ENCODE results near the gene TSEN15. TPM values are rescaled to one million over a fixed set of nuclear protein-coding genes. Genes with fewer than 3 reads are reported as not detected.

The TSEN15 gene
- total RNA-seq, 1 donor from 2014 or later = 14.3 TPM

- TF ChIP-seq CTCF (IDR thresholded peaks at IDR 0.05) = no peak
- Histone ChIP-seq H3K27ac (no peak overlapping the region), H3K27me3 (no peaks in the 10 kb centered on the region), H3K4me1 (peaks cover 0 to 2% of the 10 kb centered on the region in 2 donors), H3K36me3 (no peaks in the 10 kb centered on the region), H3K9me3 (no peaks in the 10 kb centered on the region), H3K4me3 (no peak overlapping the region)
- DNase-seq (ENCODE audit: low spot score in 2 of 2) = no peak
- intact Hi-C loops (cut with DNase I) = no loop called here
Observed at GRCh38 chr1:184080309-184080708, 28.8 kb downstream of the TSEN15 start.

GRCh38 chr1:184082541-184083415 is 31.2 kb downstream of the TSEN15 start:
- Histone ChIP-seq H3K4me1 (no peaks in the 10 kb centered on the region), H3K4me3 (no peak overlapping the region), H3K9me3 (no peaks in the 10 kb centered on the region), H3K27me3 (no peaks in the 10 kb centered on the region), H3K27ac (no peak overlapping the region), H3K36me3 (no peaks in the 10 kb centered on the region)
- DNase-seq (ENCODE audit: low spot score in 2 of 2) = no peak
- intact Hi-C loops (cut with DNase I) = no loop called here
- no peak for TF ChIP-seq CTCF (IDR thresholded peaks at IDR 0.05)

GRCh38 chr1:184085667-184086066 is 34.1 kb downstream of the TSEN15 start:
- no peaks in the 10 kb centered on the region for H3K9me3 ChIP-seq
- H3K4me1 ChIP-seq = no peaks in the 10 kb centered on the region
- TF ChIP-seq CTCF (IDR thresholded peaks at IDR 0.05) = no peak
- H3K27ac ChIP-seq = no peak overlapping the region
- no peak for DNase-seq (ENCODE audit: low spot score in 2 of 2)
- intact Hi-C loops (cut with DNase I) = no loop called here
- H3K27me3 ChIP-seq = no peaks in the 10 kb centered on the region
- H3K4me3 ChIP-seq = no peak overlapping the region
- H3K36me3 ChIP-seq = no peaks in the 10 kb centered on the region

- DNase-seq (ENCODE audit: low spot score in 2 of 2) = no peak
- TF ChIP-seq CTCF (IDR thresholded peaks at IDR 0.05) = no peak
- Histone ChIP-seq H3K4me3 (no peak overlapping the region), H3K27me3 (no peaks in the 10 kb centered on the region), H3K36me3 (no peaks in the 10 kb centered on the region), H3K9me3 (no peaks in the 10 kb centered on the region), H3K4me1 (no peaks in the 10 kb centered on the region), H3K27ac (no peak overlapping the region)
- intact Hi-C loops (cut with DNase I) = no loop called here
Observed at GRCh38 chr1:184088037-184088436, 36.5 kb downstream of the TSEN15 start.

GRCh38 chr1:184093071-184093470 is 41.5 kb downstream of the TSEN15 start:
- no peak for TF ChIP-seq CTCF (IDR thresholded peaks at IDR 0.05)
- intact Hi-C loops (cut with DNase I) = no loop called here
- no peaks in the 10 kb centered on the region for H3K9me3 ChIP-seq
- no peaks in the 10 kb centered on the region for H3K27me3 ChIP-seq
- no peaks in the 10 kb centered on the region for H3K36me3 ChIP-seq
- no peak overlapping the region for H3K4me3 ChIP-seq
- DNase-seq (ENCODE audit: low spot score in 2 of 2) = no peak
- H3K4me1 ChIP-seq = no peaks in the 10 kb centered on the region
- H3K27ac ChIP-seq = no peak overlapping the region
